Pons (tissue), 1 donor: ENCODE measurements around the gene ATP11A.

ENCODE experiments used
- DNase-seq: peaks from one replicate; pipeline ENCODE4 v3.0.0-alpha.2; 2016; ENCODE audit warnings: low spot score

Gene ATP11A

GRCh38 chr13:112723771-112724170 is 33.9 kb downstream of the ATP11A start:
- DNase-seq = no peak

- no peak for DNase-seq
Measured at GRCh38 chr13:112724788-112725345, 35.0 kb downstream of the ATP11A start.

GRCh38 chr13:112725346-112726015 is 35.6 kb downstream of the ATP11A start:
- DNase-seq = no peak

GRCh38 chr13:112726016-112726767 is 36.4 kb downstream of the ATP11A start:
- DNase-seq = peak; percentile 46

GRCh38 chr13:112727581-112727980 is 37.7 kb downstream of the ATP11A start:
- no peak for DNase-seq

- no peak for DNase-seq
Measured at GRCh38 chr13:112728375-112729126, 38.7 kb downstream of the ATP11A start.

- DNase-seq = no peak
Measured at GRCh38 chr13:112729408-112729807, 39.6 kb downstream of the ATP11A start.

GRCh38 chr13:112730157-112730671 is 40.4 kb downstream of the ATP11A start:
- no peak for DNase-seq

- DNase-seq = no peak
Measured at GRCh38 chr13:112731667-112732616, 42.1 kb downstream of the ATP11A start.

- no peak for DNase-seq
Measured at GRCh38 chr13:112732679-112733078, 42.8 kb downstream of the ATP11A start.

GRCh38 chr13:112733112-112733511 is 43.3 kb downstream of the ATP11A start:
- no peak for DNase-seq

- no peak for DNase-seq
Measured at GRCh38 chr13:112733661-112734379, 44.0 kb downstream of the ATP11A start.

- DNase-seq = no peak
Measured at GRCh38 chr13:112734696-112735547, 45.1 kb downstream of the ATP11A start.

GRCh38 chr13:112735791-112736190 is 46.0 kb downstream of the ATP11A start:
- DNase-seq = no peak

- DNase-seq = no peak
Measured at GRCh38 chr13:112737294-112737693, 47.5 kb downstream of the ATP11A start.

- DNase-seq = no peak
Measured at GRCh38 chr13:112738606-112739005, 48.8 kb downstream of the ATP11A start.

- peak; percentile 64 for DNase-seq
Measured at GRCh38 chr13:112740502-112741131, 50.8 kb downstream of the ATP11A start.

GRCh38 chr13:112741185-112741755 is 51.4 kb downstream of the ATP11A start:
- DNase-seq = no peak
